ENCODE measurements around the gene EIF4E.
A peak's percentile ranks its signal among the peaks of the same experiment; 100 is the strongest.
"Not testable (repeated sequence)": the region's sequence is repeated elsewhere in the genome, so short reads cannot be mapped to it uniquely, and the experiment has no call there.

The EIF4E gene

GRCh38 chr4:98934851-98935250, 5.9 kb upstream of the EIF4E start:
- not testable (repeated sequence) for DNase-seq (ENCODE audit: extremely low read depth in 1 of 2, low read depth in 1 of 2)

- DNase-seq (ENCODE audit: extremely low read depth in 1 of 2, low read depth in 1 of 2), result no peak
Measured at GRCh38 chr4:98932539-98932938, 3.6 kb upstream of the EIF4E start.

GRCh38 chr4:98930311-98930865, 1.5 kb upstream of the EIF4E start:
- no peak for DNase-seq (ENCODE audit: extremely low read depth in 1 of 2, low read depth in 1 of 2)

- DNase-seq (ENCODE audit: extremely low read depth in 1 of 2, low read depth in 1 of 2), result peak; percentile 6 to 11
Measured at GRCh38 chr4:98929341-98930267, 671 bp upstream of the EIF4E start.

- DNase-seq (ENCODE audit: extremely low read depth in 1 of 2, low read depth in 1 of 2), result peak; percentile 10 to 37
Measured at GRCh38 chr4:98928131-98928504, 815 bp downstream of the EIF4E start.

- not testable (repeated sequence) for DNase-seq (ENCODE audit: extremely low read depth in 1 of 2, low read depth in 1 of 2)
Measured at GRCh38 chr4:98926257-98926656, 2.7 kb downstream of the EIF4E start.

- no peak for DNase-seq (ENCODE audit: extremely low read depth in 1 of 2, low read depth in 1 of 2)
Measured at GRCh38 chr4:98921292-98921691, 7.6 kb downstream of the EIF4E start.

GRCh38 chr4:98919996-98920395, 8.9 kb downstream of the EIF4E start:
- no peak for DNase-seq (ENCODE audit: extremely low read depth in 1 of 2, low read depth in 1 of 2)

- not testable (repeated sequence) for DNase-seq (ENCODE audit: extremely low read depth in 1 of 2, low read depth in 1 of 2)
Measured at GRCh38 chr4:98910728-98911127, 18.2 kb downstream of the EIF4E start.

GRCh38 chr4:98909646-98910401, 19.1 kb downstream of the EIF4E start:
- DNase-seq (ENCODE audit: extremely low read depth in 1 of 2, low read depth in 1 of 2), result no peak

GRCh38 chr4:98908703-98909262, 20.1 kb downstream of the EIF4E start:
- DNase-seq (ENCODE audit: extremely low read depth in 1 of 2, low read depth in 1 of 2), result no peak

GRCh38 chr4:98908182-98908581, 20.8 kb downstream of the EIF4E start:
- no peak for DNase-seq (ENCODE audit: extremely low read depth in 1 of 2, low read depth in 1 of 2)

- DNase-seq (ENCODE audit: extremely low read depth in 1 of 2, low read depth in 1 of 2), result no peak
Measured at GRCh38 chr4:98905839-98906238, 23.1 kb downstream of the EIF4E start.

- no peak for DNase-seq (ENCODE audit: extremely low read depth in 1 of 2, low read depth in 1 of 2)
Measured at GRCh38 chr4:98905297-98905696, 23.6 kb downstream of the EIF4E start.

- DNase-seq (ENCODE audit: extremely low read depth in 1 of 2, low read depth in 1 of 2), result no peak
Measured at GRCh38 chr4:98903963-98904362, 25.0 kb downstream of the EIF4E start.

- DNase-seq (ENCODE audit: extremely low read depth in 1 of 2, low read depth in 1 of 2), result no peak
Measured at GRCh38 chr4:98903561-98903960, 25.4 kb downstream of the EIF4E start.

GRCh38 chr4:98899277-98899676, 29.7 kb downstream of the EIF4E start:
- DNase-seq (ENCODE audit: extremely low read depth in 1 of 2, low read depth in 1 of 2), result no peak

GRCh38 chr4:98891478-98892337, 37.2 kb downstream of the EIF4E start:
- DNase-seq (ENCODE audit: extremely low read depth in 1 of 2, low read depth in 1 of 2), result no peak

- no peak for DNase-seq (ENCODE audit: extremely low read depth in 1 of 2, low read depth in 1 of 2)
Measured at GRCh38 chr4:98890702-98891455, 38.1 kb downstream of the EIF4E start.

- no peak for DNase-seq (ENCODE audit: extremely low read depth in 1 of 2, low read depth in 1 of 2)
Measured at GRCh38 chr4:98887145-98887544, 41.8 kb downstream of the EIF4E start.

All from activated CD8-positive, alpha-beta memory T cell treated with anti-CD3 and anti-CD28 coated beads for 1 hour (primary cell).